Muscle of arm (tissue), 12 donors: ENCODE data around the gene ATP2A3. TPM values are rescaled to one million over a fixed set of nuclear protein-coding genes. Genes with fewer than 3 reads are reported as not detected.

Experiments
- DNase-seq: peaks from one replicate; pipeline ENCODE4 v3.0.0-alpha.2; 2013
- polyA plus RNA-seq, 12 donors: library from polyadenylated mRNA; unstranded; fragments of 120-200 nt; gene quantifications; one replicate each; pipeline ENCODE4 v1.2.1, GENCODE V29; 2013; ENCODE audit not compliant: insufficient read length in 12 of 12

The ATP2A3 gene
- polyA plus RNA-seq, 12 donors = 3.2 to 26.0 (median 4.0) TPM; not detected in 1

- DNase-seq = no peak
Observed at GRCh38 chr17:3973495-3974137, 9.4 kb upstream of the ATP2A3 start.

GRCh38 chr17:3972931-3973330 is 8.7 kb upstream of the ATP2A3 start:
- DNase-seq = no peak

- DNase-seq = no peak
Observed at GRCh38 chr17:3972281-3972731, 8.1 kb upstream of the ATP2A3 start.

- no peak for DNase-seq
Observed at GRCh38 chr17:3970668-3971067, 6.4 kb upstream of the ATP2A3 start.

- no peak for DNase-seq
Observed at GRCh38 chr17:3969963-3970362, 5.7 kb upstream of the ATP2A3 start.

GRCh38 chr17:3968886-3969524 is 4.8 kb upstream of the ATP2A3 start:
- DNase-seq = no peak

- DNase-seq = no peak
Observed at GRCh38 chr17:3968015-3968414, 3.8 kb upstream of the ATP2A3 start.

- DNase-seq = no peak
Observed at GRCh38 chr17:3966720-3967363, 2.6 kb upstream of the ATP2A3 start.

- no peak for DNase-seq
Observed at GRCh38 chr17:3965118-3965800, 1.0 kb upstream of the ATP2A3 start.

- DNase-seq = no peak
Observed at GRCh38 chr17:3963237-3964201, 718 bp downstream of the ATP2A3 start.

GRCh38 chr17:3962965-3963236 is 1.3 kb downstream of the ATP2A3 start:
- no peak for DNase-seq

GRCh38 chr17:3962217-3962964 is 1.8 kb downstream of the ATP2A3 start:
- DNase-seq = no peak

GRCh38 chr17:3961564-3962047 is 2.6 kb downstream of the ATP2A3 start:
- no peak for DNase-seq

GRCh38 chr17:3960764-3961163 is 3.5 kb downstream of the ATP2A3 start:
- DNase-seq = no peak

- DNase-seq = no peak
Observed at GRCh38 chr17:3959921-3960601, 4.2 kb downstream of the ATP2A3 start.

- no peak for DNase-seq
Observed at GRCh38 chr17:3959295-3959899, 4.8 kb downstream of the ATP2A3 start.

- no peak for DNase-seq
Observed at GRCh38 chr17:3957735-3958599, 6.3 kb downstream of the ATP2A3 start.

GRCh38 chr17:3956983-3957382 is 7.3 kb downstream of the ATP2A3 start:
- DNase-seq = no peak
